IMR-90 (cell line): ENCODE results near the gene ATP6V0C. TPM values are rescaled to one million over a fixed set of nuclear protein-coding genes. Genes with fewer than 3 reads are reported as not detected.

Source experiments
- ATAC-seq: fragments of 200-7000 bp; cut with Tn5 transposase; 2 replicates; pipeline ENCODE4 v1.9.1; 2020; ENCODE audit warnings: low read depth, mild to moderate bottlenecking, moderate library complexity
- BruUV-seq: library from RNA; stranded (reverse); fragments of 400-500 nt; replicated peaks from 2 replicates; lab custom pipeline; 2021; lab: Mats Ljungman, UMichigan
- CTCF ChIA-PET: fragments of 300-600 bp; formaldehyde crosslinking; extraction: SDS; loops from one replicate; lab custom pipeline; 2021; ENCODE audit warnings: antibody characterized with exemption; lab: Yijun Ruan, JAX
- POLR2A ChIA-PET: fragments of 300-600 bp; sonication (Branson Sonifier 250); formaldehyde crosslinking; loops from one replicate; lab custom pipeline; 2022; ENCODE audit warnings: antibody characterized with exemption; ENCODE audit not compliant: unreplicated experiment; lab: Charles Lee
- DNase-seq: peaks from one replicate; pipeline ENCODE4 v3.0.0; 2013
- H2AFZ ChIP-seq: replicated peaks from 2 replicates; pipeline ENCODE3; 2013; ENCODE audit warnings: low read length, mild to moderate bottlenecking; ENCODE audit not compliant: poor library complexity
- H2AK5ac ChIP-seq: 2 replicates; pipeline ENCODE4 v1.6.1; 2013; ENCODE audit warnings: low read depth, low read length, inconsistent platforms
- H2AK9ac ChIP-seq: replicated peaks from 2 replicates; pipeline ENCODE3; 2013; ENCODE audit warnings: mild to moderate bottlenecking, low read depth, low read length, moderate library complexity; ENCODE audit not compliant: poor library complexity
- H2BK120ac ChIP-seq: 2 replicates; pipeline ENCODE4 v1.6.1; 2013; ENCODE audit warnings: low read depth, low read length, inconsistent platforms
- H2BK15ac ChIP-seq: 3 replicates; pipeline ENCODE4 v1.6.1; 2013; ENCODE audit warnings: low read depth, low read length, inconsistent platforms
- H2BK20ac ChIP-seq: 2 replicates; pipeline ENCODE4 v1.6.1; 2013; ENCODE audit warnings: low read depth, mild to moderate bottlenecking, inconsistent platforms, low read length, moderate library complexity
- H2BK5ac ChIP-seq: 2 replicates; pipeline ENCODE4 v1.6.1; 2013; ENCODE audit warnings: mild to moderate bottlenecking, low read depth, low read length, inconsistent platforms; ENCODE audit not compliant: poor library complexity, severe bottlenecking
- H3K14ac ChIP-seq: replicated peaks from 2 replicates; pipeline ENCODE4 v1.6.1; 2013; ENCODE audit warnings: low read depth, low read length, inconsistent platforms
- H3K18ac ChIP-seq: 2 replicates; pipeline ENCODE4 v1.6.1; 2013; ENCODE audit warnings: low read depth, low read length, control low read depth
- H3K23ac ChIP-seq: 2 replicates; pipeline ENCODE4 v1.6.1; 2013; ENCODE audit warnings: low read depth, low read length, inconsistent platforms
- H3K27ac ChIP-seq: 2 replicates; pipeline ENCODE4 v1.5.1; 2013; ENCODE audit warnings: mild to moderate bottlenecking, control low read depth, low read length; ENCODE audit not compliant: insufficient read depth
- H3K27me3 ChIP-seq: 2 replicates; pipeline ENCODE4 v1.6.1; 2013; ENCODE audit warnings: low read length; ENCODE audit not compliant: control insufficient read depth, insufficient read depth
- H3K36me3 ChIP-seq: 2 replicates; pipeline ENCODE4 v1.6.1; 2013; ENCODE audit warnings: low read length, mixed read lengths; ENCODE audit not compliant: control insufficient read depth, insufficient read depth
- H3K4ac ChIP-seq: 2 replicates; pipeline ENCODE4 v1.6.1; 2013; ENCODE audit warnings: low read depth, low read length, inconsistent platforms
- H3K4me1 ChIP-seq: 2 replicates; pipeline ENCODE4 v1.6.1; 2013; ENCODE audit warnings: low read length, mixed read lengths; ENCODE audit not compliant: control insufficient read depth, insufficient read depth
- H3K4me2 ChIP-seq: 2 replicates; pipeline ENCODE4 v1.6.1; 2013; ENCODE audit warnings: low read depth, mild to moderate bottlenecking, control low read depth, low read length, moderate library complexity
- H3K4me3 ChIP-seq: 2 replicates; pipeline ENCODE4 v1.5.1; 2013; ENCODE audit warnings: low read depth, mild to moderate bottlenecking, control low read depth, low read length, moderate library complexity; ENCODE audit not compliant: insufficient read depth
- H3K56ac ChIP-seq: 2 replicates; pipeline ENCODE4 v1.6.1; 2013; ENCODE audit warnings: low read length, inconsistent platforms; ENCODE audit not compliant: insufficient read depth; ENCODE audit errors: extremely low read depth
- H3K79me1 ChIP-seq, 2 experiments: 2 replicates each; pipeline ENCODE4 v1.6.1; 2013; ENCODE audit warnings: low read length in 2 of 2, inconsistent platforms in 1 of 2, low read depth in 1 of 2
- H3K9ac ChIP-seq: 2 replicates; pipeline ENCODE4 v1.6.1; 2013; ENCODE audit warnings: low read depth, low read length, control low read depth
- H3K9me1 ChIP-seq: 2 replicates; pipeline ENCODE4 v1.6.1; 2013; ENCODE audit warnings: low read length, inconsistent platforms; ENCODE audit not compliant: insufficient read depth
- H3K9me3 ChIP-seq: 2 replicates; pipeline ENCODE4 v1.6.1; 2013; ENCODE audit warnings: low read length; ENCODE audit not compliant: control insufficient read depth, insufficient read depth
- H4K20me1 ChIP-seq: 2 replicates; pipeline ENCODE4 v1.6.1; 2013; ENCODE audit warnings: low read length, inconsistent platforms; ENCODE audit not compliant: insufficient read depth
- H4K5ac ChIP-seq: 2 replicates; pipeline ENCODE4 v1.6.1; 2013; ENCODE audit warnings: mild to moderate bottlenecking, low read depth, low read length, control low read depth
- H4K8ac ChIP-seq, 2 experiments: 2 replicates each; pipeline ENCODE4 v1.6.1; 2013; ENCODE audit warnings: low read depth in 2 of 2, low read length in 2 of 2, control low read depth in 1 of 2, inconsistent platforms in 1 of 2
- H4K91ac ChIP-seq: 2 replicates; pipeline ENCODE4 v1.6.1; 2013; ENCODE audit warnings: low read depth, low read length, inconsistent platforms; ENCODE audit not compliant: insufficient read depth
- CEBPB ChIP-seq: IDR thresholded peaks from 2 replicates; pipeline ENCODE4 v1.6.1; 2012; ENCODE audit warnings: low read depth, low read length, improper control_type of control experiment
- MAFK ChIP-seq: IDR thresholded peaks from 2 replicates; pipeline ENCODE4 v1.6.1; 2012; ENCODE audit warnings: low read depth, low read length, improper control_type of control experiment
- WGBS, 2 experiments: methylation state at CpG; one replicate each; pipeline versions ENCODE4 v1.1.5 to v1.1.7; 2013; ENCODE audit warnings: missing lambda C conversion rate in 2 of 2; ENCODE audit not compliant: insufficient read length in 1 of 2; ENCODE audit errors: extremely low coverage in 2 of 2; 5-methylcytosine and 5-hydroxymethylcytosine counted together
- dilution Hi-C: fragments of 300-500 bp; cut with HindIII; formaldehyde crosslinking; loops from one replicate; pipeline ENCODE4 v1.14.3; 2018; ENCODE audit warnings: low sequenced_read_pairs; ENCODE audit not compliant: unreplicated experiment
- in situ Hi-C: fragments of 300-500 bp; cut with MboI; formaldehyde crosslinking; loops from 3 replicates; pipeline ENCODE4 v1.14.3; 2019; ENCODE audit warnings: low sequenced_read_pairs, inconsistent platforms, mixed read lengths
- intact Hi-C: fragments of 100-400 bp; cut with micrococcal nuclease; formaldehyde crosslinking; loops from 2 replicates; pipeline ENCODE4 v1.10.0; 2022
- polyA plus RNA-seq, 3 experiments: library from polyadenylated mRNA; depleted of rRNA; stranded (reverse); fragments of >200 nt; gene quantifications; 2 replicates each; pipeline ENCODE4 v1.2.3, GENCODE V29; 2012; ENCODE audit warnings: low replicate concordance in 1 of 3
- total RNA-seq: library from RNA; depleted of rRNA; stranded (reverse); fragments of >200 nt; gene quantifications from 2 replicates; pipeline ENCODE4 v1.2.3, GENCODE V29; 2012

Gene ATP6V0C
- total and polyA plus RNA-seq, 2 of the 4 experiments (the other 2 are of a cell fraction) = 8.4 to 107 TPM

DNA sequence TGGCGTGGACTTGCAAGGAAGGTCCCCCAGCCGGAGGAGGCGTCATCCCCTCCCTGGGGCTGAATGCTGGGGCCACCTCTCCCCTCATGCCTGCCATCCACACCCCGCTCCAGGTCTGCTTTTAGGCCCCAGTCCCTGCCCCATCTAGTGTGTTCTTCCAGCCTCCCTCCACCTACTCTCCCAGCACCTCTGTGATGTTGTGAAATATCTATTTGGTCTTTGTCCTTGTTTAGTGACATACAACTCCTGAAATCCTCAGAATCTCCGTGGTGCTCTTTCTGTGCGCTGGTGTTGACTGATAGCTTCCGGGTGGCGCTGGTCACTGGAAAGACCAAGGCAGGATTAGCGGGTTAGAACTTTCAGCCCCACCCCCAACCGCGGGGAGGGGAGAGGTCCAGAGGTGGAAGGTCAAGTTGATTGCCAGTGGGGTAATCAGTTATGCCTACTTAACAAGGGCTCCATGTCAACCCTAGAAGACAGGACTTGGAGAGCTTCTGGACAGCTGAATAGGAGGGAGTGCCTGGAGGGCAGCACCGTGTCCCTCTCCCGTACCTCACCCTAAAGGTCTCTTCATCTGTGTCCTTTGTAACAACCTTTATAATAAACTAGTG is 28.7 kb upstream of the ATP6V0C start:
- Histone ChIP-seq H4K20me1 (peaks cover 17% of the 10 kb centered on the region), H3K23ac (no peak overlapping the region), H2BK120ac (no peak overlapping the region), H4K8ac (no peak overlapping the region), H3K56ac (no peak overlapping the region), H3K4me2 (no peak overlapping the region), H2AK5ac (no peak overlapping the region), H3K18ac (no peak overlapping the region), H3K14ac (no peak overlapping the region), H3K4me1 (peaks cover 28% of the 10 kb centered on the region), H2AFZ (no peak overlapping the region), H3K4ac (no peak overlapping the region), H3K9me3 (no peaks in the 10 kb centered on the region), H4K91ac (no peak overlapping the region), H2BK5ac (no peak overlapping the region), H2BK20ac (no peak overlapping the region), H3K4me3 (no peak overlapping the region), H3K9ac (no peak overlapping the region), H3K36me3 (no peaks in the 10 kb centered on the region), H3K27me3 (no peaks in the 10 kb centered on the region), H2AK9ac (peak overlapping the region; percentile 25), H4K5ac (no peak overlapping the region), H3K79me1 (peaks cover 37 to 70% of the 10 kb centered on the region in 2 experiments), H2BK15ac (no peak overlapping the region), H3K27ac (no peak overlapping the region), H3K9me1 (peaks cover 11% of the 10 kb centered on the region; the same call in 1 of the 2 replicates)
- BruUV-seq = no TSS peak
- intact Hi-C loops (no loop called here), in situ Hi-C loops (no loop called here), dilution Hi-C loops (no loop called here)
- peak; percentile 60 for TF ChIP-seq CEBPB
- TF ChIP-seq MAFK = no peak
- ATAC-seq (no peak), DNase-seq (no peak)
- ChIA-PET CTCF (no interaction called here), POLR2A (interaction anchor here (0.6 kb wide), 1 partner anchor 244 kb away, joined by 3 read pairs; no protein-coding TSS in a partner anchor)
- WGBS, 2 experiments = 80% methylated on average over 2 of the region's 13 CpGs; no CpG with 5 or more reads in 1 of the 2 experiments
